HepG2 (cell line): ENCODE data around the gene NFE2L2. TPM values are rescaled to one million over a fixed set of nuclear protein-coding genes. Genes with fewer than 3 reads are reported as not detected.
A peak's percentile ranks its signal among the peaks of the same experiment; 100 is the strongest.

Experiments
- AGO1 ChIP-seq: fragments of 200-400 bp; formaldehyde crosslinking; IDR thresholded peaks from 2 replicates; pipeline ENCODE4 v1.6.1; 2017; ENCODE audit warnings: mild to moderate bottlenecking, low read depth, low read length, moderate library complexity; ENCODE audit not compliant: poor library complexity, severe bottlenecking
- CEBPG ChIP-seq: IDR thresholded peaks from 2 replicates; pipeline ENCODE4 v1.6.1; 2016
- CREM ChIP-seq, 2 experiments: sonication (generic) in 1 of 2; formaldehyde crosslinking in 1 of 2; IDR thresholded peaks; 2 replicates each; pipeline versions ENCODE4 v1.4.0 to v1.6.1; 2016 to 2020; ENCODE audit warnings: antibody characterized with exemption in 1 of 2, mild to moderate bottlenecking in 1 of 2, missing genetic modification reagents in 1 of 2
- HHEX ChIP-seq: IDR thresholded peaks from 2 replicates; pipeline ENCODE4 v1.6.1; 2016; ENCODE audit warnings: control low read depth
- HNRNPH1 ChIP-seq: fragments of 200-400 bp; formaldehyde crosslinking; optimal IDR thresholded peaks from 2 replicates; pipeline ENCODE3; 2017; ENCODE audit warnings: mild to moderate bottlenecking, low read depth, low read length
- JUNB ChIP-seq: sonication (generic); formaldehyde crosslinking; IDR thresholded peaks from 2 replicates; pipeline ENCODE4 v1.8.0; 2022; ENCODE audit warnings: missing genetic modification reagents, mild to moderate bottlenecking, borderline replicate concordance
- KAT2B ChIP-seq: fragments of 150-350 bp; IDR thresholded peaks from 2 replicates; pipeline ENCODE4 v1.6.1; 2014; ENCODE audit warnings: low read depth, low read length, borderline replicate concordance
- MAFF ChIP-seq: IDR thresholded peaks from 2 replicates; pipeline ENCODE4 v1.6.1; 2011; ENCODE audit warnings: low read depth, low read length, improper control_type of control experiment
- MYNN ChIP-seq: sonication (generic); formaldehyde crosslinking; IDR thresholded peaks from 2 replicates; pipeline ENCODE4 v1.4.0; 2020; ENCODE audit warnings: mild to moderate bottlenecking, low read depth, missing genetic modification reagents
- NBN ChIP-seq: fragments of 450-650 bp; conservative IDR thresholded peaks from 2 replicates; pipeline ENCODE4 v1.6.1; 2017
- ZNF260 ChIP-seq: sonication (generic); formaldehyde crosslinking; IDR thresholded peaks from 2 replicates; pipeline ENCODE4 v1.4.0; 2020; ENCODE audit warnings: missing genetic modification reagents, low read depth, mild to moderate bottlenecking, borderline replicate concordance
- polyA plus RNA-seq, 8 experiments: library from polyadenylated mRNA; depleted of rRNA in 3 of 8; stranded (reverse) in 7 of 8; unstranded in 1 of 8; fragments of >200 nt; fragmentation: Illumina TruSeq in 4 of 8; extraction: Trizol in 4 of 8; gene quantifications; 2 replicates each; pipeline versions ENCODE4 v1.2.1 to v1.2.3, GENCODE V29; 2011 to 2016; ENCODE audit warnings: low read depth in 4 of 8, missing spikeins in 1 of 8, mixed read lengths in 1 of 8; ENCODE audit not compliant: insufficient read depth in 1 of 8
- total RNA-seq, 5 experiments: library from RNA; depleted of rRNA; stranded (reverse); fragments of >200 nt; fragmentation: Illumina TruSeq; extraction: Trizol; gene quantifications; 2 replicates each; pipeline ENCODE4 v1.2.3, GENCODE V29; 2016; ENCODE audit warnings: low read depth in 1 of 5
- TF ChIP-seq, protein P1 (sequence below): IDR thresholded peaks from 2 replicates; pipeline ENCODE4 v1.6.1; 2012; ENCODE audit warnings: low read length, improper control_type of control experiment
- TF ChIP-seq, protein P2 (sequence below): sonication (generic); formaldehyde crosslinking; IDR thresholded peaks from 2 replicates; pipeline ENCODE4 v1.8.0; 2022; ENCODE audit warnings: mild to moderate bottlenecking, missing genetic modification reagents, moderate library complexity
- TF ChIP-seq, protein P3 (sequence below): sonication (generic); formaldehyde crosslinking; IDR thresholded peaks from 2 replicates; pipeline ENCODE4 v1.4.0; 2020; ENCODE audit warnings: missing genetic modification reagents
- TF ChIP-seq, protein P4 (sequence below): sonication (generic); formaldehyde crosslinking; IDR thresholded peaks from 2 replicates; pipeline ENCODE4 v1.5.0; 2020; ENCODE audit warnings: mild to moderate bottlenecking, missing genetic modification reagents
- TF ChIP-seq, protein P5 (sequence below): sonication (generic); formaldehyde crosslinking; IDR thresholded peaks from 2 replicates; pipeline ENCODE4 v1.5.0; 2020; ENCODE audit warnings: missing genetic modification reagents

Gene NFE2L2
- total and polyA plus RNA-seq, 2 of the 13 experiments (the other 11 are each of a cell fraction or from before 2014, with no cell fraction given): 84.6 to 215 TPM

DNA sequence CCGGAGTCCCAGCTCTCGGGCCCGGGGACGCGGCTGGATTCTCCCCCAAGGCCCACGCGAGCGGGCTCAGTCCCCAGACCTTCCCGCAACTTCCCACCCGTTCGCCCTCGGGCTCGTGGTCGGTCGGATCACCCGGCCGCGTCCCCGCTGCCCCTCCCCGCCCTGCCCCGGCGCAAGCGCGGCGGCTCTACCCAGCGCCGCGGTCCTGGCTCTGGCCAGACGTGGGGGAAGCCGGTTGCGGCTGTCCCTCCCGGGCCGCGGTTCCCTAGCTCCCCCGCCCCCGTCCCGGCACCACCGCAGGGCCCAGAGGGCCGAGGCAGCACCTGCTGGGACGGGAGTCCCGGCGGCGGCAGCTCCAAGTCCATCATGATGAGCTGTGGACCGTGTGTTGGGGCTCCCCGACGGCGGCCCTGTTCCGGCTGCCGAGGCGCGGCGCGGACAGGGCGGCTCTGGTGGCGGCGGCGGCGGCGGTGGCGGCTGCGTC is 276 bp downstream of the NFE2L2 start (continued):
- TF ChIP-seq, protein P1, sequence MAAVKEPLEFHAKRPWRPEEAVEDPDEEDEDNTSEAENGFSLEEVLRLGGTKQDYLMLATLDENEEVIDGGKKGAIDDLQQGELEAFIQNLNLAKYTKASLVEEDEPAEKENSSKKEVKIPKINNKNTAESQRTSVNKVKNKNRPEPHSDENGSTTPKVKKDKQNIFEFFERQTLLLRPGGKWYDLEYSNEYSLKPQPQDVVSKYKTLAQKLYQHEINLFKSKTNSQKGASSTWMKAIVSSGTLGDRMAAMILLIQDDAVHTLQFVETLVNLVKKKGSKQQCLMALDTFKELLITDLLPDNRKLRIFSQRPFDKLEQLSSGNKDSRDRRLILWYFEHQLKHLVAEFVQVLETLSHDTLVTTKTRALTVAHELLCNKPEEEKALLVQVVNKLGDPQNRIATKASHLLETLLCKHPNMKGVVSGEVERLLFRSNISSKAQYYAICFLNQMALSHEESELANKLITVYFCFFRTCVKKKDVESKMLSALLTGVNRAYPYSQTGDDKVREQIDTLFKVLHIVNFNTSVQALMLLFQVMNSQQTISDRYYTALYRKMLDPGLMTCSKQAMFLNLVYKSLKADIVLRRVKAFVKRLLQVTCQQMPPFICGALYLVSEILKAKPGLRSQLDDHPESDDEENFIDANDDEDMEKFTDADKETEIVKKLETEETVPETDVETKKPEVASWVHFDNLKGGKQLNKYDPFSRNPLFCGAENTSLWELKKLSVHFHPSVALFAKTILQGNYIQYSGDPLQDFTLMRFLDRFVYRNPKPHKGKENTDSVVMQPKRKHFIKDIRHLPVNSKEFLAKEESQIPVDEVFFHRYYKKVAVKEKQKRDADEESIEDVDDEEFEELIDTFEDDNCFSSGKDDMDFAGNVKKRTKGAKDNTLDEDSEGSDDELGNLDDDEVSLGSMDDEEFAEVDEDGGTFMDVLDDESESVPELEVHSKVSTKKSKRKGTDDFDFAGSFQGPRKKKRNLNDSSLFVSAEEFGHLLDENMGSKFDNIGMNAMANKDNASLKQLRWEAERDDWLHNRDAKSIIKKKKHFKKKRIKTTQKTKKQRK: no peak
- TF ChIP-seq CEBPG (CRISPR knock-in tag) (no peak), CREM (IDR thresholded peaks at IDR 0.05) (no peak), CREM (CRISPR knock-in tag; IDR thresholded peaks at IDR 0.05) (no peak), KAT2B (no peak), HHEX (CRISPR knock-in tag) (0 out of 2 replicates have a peak, but pooled peaks have one; percentile 6), HNRNPH1 (no peak), JUNB (CRISPR knock-in tag) (no peak), MAFF (no peak), NBN (no peak), AGO1 (peak; percentile 57), MYNN (CRISPR knock-in tag) (no peak), ZNF260 (no peak)
- TF ChIP-seq, protein P2, sequence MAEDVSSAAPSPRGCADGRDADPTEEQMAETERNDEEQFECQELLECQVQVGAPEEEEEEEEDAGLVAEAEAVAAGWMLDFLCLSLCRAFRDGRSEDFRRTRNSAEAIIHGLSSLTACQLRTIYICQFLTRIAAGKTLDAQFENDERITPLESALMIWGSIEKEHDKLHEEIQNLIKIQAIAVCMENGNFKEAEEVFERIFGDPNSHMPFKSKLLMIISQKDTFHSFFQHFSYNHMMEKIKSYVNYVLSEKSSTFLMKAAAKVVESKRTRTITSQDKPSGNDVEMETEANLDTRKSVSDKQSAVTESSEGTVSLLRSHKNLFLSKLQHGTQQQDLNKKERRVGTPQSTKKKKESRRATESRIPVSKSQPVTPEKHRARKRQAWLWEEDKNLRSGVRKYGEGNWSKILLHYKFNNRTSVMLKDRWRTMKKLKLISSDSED: peak; percentile 64; the same call in 1 of the 2 replicates
- TF ChIP-seq, protein P3, sequence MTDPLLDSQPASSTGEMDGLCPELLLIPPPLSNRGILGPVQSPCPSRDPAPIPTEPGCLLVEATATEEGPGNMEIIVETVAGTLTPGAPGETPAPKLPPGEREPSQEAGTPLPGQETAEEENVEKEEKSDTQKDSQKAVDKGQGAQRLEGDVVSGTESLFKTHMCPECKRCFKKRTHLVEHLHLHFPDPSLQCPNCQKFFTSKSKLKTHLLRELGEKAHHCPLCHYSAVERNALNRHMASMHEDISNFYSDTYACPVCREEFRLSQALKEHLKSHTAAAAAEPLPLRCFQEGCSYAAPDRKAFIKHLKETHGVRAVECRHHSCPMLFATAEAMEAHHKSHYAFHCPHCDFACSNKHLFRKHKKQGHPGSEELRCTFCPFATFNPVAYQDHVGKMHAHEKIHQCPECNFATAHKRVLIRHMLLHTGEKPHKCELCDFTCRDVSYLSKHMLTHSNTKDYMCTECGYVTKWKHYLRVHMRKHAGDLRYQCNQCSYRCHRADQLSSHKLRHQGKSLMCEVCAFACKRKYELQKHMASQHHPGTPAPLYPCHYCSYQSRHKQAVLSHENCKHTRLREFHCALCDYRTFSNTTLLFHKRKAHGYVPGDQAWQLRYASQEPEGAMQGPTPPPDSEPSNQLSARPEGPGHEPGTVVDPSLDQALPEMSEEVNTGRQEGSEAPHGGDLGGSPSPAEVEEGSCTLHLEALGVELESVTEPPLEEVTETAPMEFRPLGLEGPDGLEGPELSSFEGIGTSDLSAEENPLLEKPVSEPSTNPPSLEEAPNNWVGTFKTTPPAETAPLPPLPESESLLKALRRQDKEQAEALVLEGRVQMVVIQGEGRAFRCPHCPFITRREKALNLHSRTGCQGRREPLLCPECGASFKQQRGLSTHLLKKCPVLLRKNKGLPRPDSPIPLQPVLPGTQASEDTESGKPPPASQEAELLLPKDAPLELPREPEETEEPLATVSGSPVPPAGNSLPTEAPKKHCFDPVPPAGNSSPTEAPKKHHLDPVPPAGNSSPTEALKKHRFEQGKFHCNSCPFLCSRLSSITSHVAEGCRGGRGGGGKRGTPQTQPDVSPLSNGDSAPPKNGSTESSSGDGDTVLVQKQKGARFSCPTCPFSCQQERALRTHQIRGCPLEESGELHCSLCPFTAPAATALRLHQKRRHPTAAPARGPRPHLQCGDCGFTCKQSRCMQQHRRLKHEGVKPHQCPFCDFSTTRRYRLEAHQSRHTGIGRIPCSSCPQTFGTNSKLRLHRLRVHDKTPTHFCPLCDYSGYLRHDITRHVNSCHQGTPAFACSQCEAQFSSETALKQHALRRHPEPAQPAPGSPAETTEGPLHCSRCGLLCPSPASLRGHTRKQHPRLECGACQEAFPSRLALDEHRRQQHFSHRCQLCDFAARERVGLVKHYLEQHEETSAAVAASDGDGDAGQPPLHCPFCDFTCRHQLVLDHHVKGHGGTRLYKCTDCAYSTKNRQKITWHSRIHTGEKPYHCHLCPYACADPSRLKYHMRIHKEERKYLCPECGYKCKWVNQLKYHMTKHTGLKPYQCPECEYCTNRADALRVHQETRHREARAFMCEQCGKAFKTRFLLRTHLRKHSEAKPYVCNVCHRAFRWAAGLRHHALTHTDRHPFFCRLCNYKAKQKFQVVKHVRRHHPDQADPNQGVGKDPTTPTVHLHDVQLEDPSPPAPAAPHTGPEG: 0 out of 2 replicates have a peak, but pooled peaks have one; percentile 18
- TF ChIP-seq, protein P4, sequence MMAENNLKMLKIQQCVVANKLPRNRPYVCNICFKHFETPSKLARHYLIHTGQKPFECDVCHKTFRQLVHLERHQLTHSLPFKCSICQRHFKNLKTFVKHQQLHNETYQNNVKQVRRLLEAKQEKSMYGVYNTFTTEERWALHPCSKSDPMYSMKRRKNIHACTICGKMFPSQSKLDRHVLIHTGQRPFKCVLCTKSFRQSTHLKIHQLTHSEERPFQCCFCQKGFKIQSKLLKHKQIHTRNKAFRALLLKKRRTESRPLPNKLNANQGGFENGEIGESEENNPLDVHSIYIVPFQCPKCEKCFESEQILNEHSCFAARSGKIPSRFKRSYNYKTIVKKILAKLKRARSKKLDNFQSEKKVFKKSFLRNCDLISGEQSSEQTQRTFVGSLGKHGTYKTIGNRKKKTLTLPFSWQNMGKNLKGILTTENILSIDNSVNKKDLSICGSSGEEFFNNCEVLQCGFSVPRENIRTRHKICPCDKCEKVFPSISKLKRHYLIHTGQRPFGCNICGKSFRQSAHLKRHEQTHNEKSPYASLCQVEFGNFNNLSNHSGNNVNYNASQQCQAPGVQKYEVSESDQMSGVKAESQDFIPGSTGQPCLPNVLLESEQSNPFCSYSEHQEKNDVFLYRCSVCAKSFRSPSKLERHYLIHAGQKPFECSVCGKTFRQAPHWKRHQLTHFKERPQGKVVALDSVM (CRISPR knock-in tag): no peak
- TF ChIP-seq, protein P5, sequence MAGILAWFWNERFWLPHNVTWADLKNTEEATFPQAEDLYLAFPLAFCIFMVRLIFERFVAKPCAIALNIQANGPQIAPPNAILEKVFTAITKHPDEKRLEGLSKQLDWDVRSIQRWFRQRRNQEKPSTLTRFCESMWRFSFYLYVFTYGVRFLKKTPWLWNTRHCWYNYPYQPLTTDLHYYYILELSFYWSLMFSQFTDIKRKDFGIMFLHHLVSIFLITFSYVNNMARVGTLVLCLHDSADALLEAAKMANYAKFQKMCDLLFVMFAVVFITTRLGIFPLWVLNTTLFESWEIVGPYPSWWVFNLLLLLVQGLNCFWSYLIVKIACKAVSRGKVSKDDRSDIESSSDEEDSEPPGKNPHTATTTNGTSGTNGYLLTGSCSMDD: no peak
